ENCODE data around the gene NMUR1. TPM values are rescaled to one million over a fixed set of nuclear protein-coding genes. Genes with fewer than 3 reads are reported as not detected.

Gene NMUR1
- total RNA-seq, 2 experiments from 2014 or later = not detected

- Histone ChIP-seq H4K20me1 (ENCODE audit: insufficient read depth, low read length) (no peaks in the 10 kb centered on the region), H3K9me2 (ENCODE audit: insufficient read depth, low read length) (no peaks in the 10 kb centered on the region), H3K79me2 (ENCODE audit: insufficient read depth, low read depth, low read length) (peaks cover 7% of the 10 kb centered on the region; the same call in 1 of the 2 replicates), H3K4me2 (ENCODE audit: low read length) (peak overlapping the region; percentile 85), H3K36me3 (ENCODE audit: insufficient read depth, low read length) (no peaks in the 10 kb centered on the region), H3K27ac (ENCODE audit: low read depth, low read length, poor library complexity, severe bottlenecking) (peak overlapping the region; percentile 49), H3K4me1 (ENCODE audit: insufficient read depth, low read length, poor library complexity, severe bottlenecking) (peaks cover 23% of the 10 kb centered on the region), H2AFZ (ENCODE audit: low read length) (peak overlapping the region; percentile 83), H3K4me3 (ENCODE audit: low read depth, low read length, poor library complexity, severe bottlenecking) (peak overlapping the region; percentile 76), H3K9me3 (ENCODE audit: low read length) (no peaks in the 10 kb centered on the region)
- TF ChIP-seq, protein P1, sequence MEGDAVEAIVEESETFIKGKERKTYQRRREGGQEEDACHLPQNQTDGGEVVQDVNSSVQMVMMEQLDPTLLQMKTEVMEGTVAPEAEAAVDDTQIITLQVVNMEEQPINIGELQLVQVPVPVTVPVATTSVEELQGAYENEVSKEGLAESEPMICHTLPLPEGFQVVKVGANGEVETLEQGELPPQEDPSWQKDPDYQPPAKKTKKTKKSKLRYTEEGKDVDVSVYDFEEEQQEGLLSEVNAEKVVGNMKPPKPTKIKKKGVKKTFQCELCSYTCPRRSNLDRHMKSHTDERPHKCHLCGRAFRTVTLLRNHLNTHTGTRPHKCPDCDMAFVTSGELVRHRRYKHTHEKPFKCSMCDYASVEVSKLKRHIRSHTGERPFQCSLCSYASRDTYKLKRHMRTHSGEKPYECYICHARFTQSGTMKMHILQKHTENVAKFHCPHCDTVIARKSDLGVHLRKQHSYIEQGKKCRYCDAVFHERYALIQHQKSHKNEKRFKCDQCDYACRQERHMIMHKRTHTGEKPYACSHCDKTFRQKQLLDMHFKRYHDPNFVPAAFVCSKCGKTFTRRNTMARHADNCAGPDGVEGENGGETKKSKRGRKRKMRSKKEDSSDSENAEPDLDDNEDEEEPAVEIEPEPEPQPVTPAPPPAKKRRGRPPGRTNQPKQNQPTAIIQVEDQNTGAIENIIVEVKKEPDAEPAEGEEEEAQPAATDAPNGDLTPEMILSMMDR (conservative IDR thresholded peaks at IDR 0.05; ENCODE audit: low read length) = no peak
- no peak for TF ChIP-seq EZH2phosphoT487 (IDR thresholded peaks at IDR 0.05; ENCODE audit: borderline replicate concordance, low read depth, low read length)
- DNase-seq (ENCODE audit: low spot score) = peak; percentile 97
- no TSS peak for BruUV-seq (replicated peaks)
- ChIA-PET POLR2A (interaction anchor here (0.6 to 1.9 kb wide), 5 partner anchors 13 to 331 kb away, joined by 3 to 7 read pairs (median 5); partner anchors contain the start of gene NCL), CTCF (ENCODE audit: unreplicated experiment) (interaction anchor here (0.6 kb wide), 1 partner anchor 60 kb away, joined by 5 read pairs; no protein-coding TSS in a partner anchor)
- intact Hi-C loops (cut with micrococcal nuclease; ENCODE audit: unreplicated experiment) = loop anchor here (1.0 to 10.0 kb wide), 3 partner anchors 50 to 200 kb away; partner anchors contain the start of gene NCL
Measured at GRCh38 chr2:231514225-231514950, 15.9 kb downstream of the NMUR1 start.

- H3K4me3 ChIP-seq (ENCODE audit: low read depth, low read length, poor library complexity, severe bottlenecking) = peak overlapping the region; percentile 76
- no peaks in the 10 kb centered on the region for H4K20me1 ChIP-seq (ENCODE audit: insufficient read depth, low read length)
- H3K4me2 ChIP-seq (ENCODE audit: low read length) = peak overlapping the region; percentile 71
- peak overlapping the region; percentile 59 for H2AFZ ChIP-seq (ENCODE audit: low read length)
- TSS peak; percentile 96 for BruUV-seq (replicated peaks)
- POLR2A ChIA-PET = interaction anchor here (0.6 to 1.9 kb wide), 2 partner anchors 31 to 49 kb away, joined by 5 to 7 read pairs; partner anchors contain the start of gene NCL
- intact Hi-C loops (cut with micrococcal nuclease; ENCODE audit: unreplicated experiment) = loop anchor here (1.0 to 10.0 kb wide), 3 partner anchors 49 to 201 kb away; partner anchors contain the start of gene NCL
- no peaks in the 10 kb centered on the region for H3K9me2 ChIP-seq (ENCODE audit: insufficient read depth, low read length)
- peaks cover 7% of the 10 kb centered on the region; the same call in 1 of the 2 replicates for H3K79me2 ChIP-seq (ENCODE audit: insufficient read depth, low read depth, low read length)
- no peak for TF ChIP-seq EZH2phosphoT487 (IDR thresholded peaks at IDR 0.05; ENCODE audit: borderline replicate concordance, low read depth, low read length)
- TF ChIP-seq, protein P1 (conservative IDR thresholded peaks at IDR 0.05; ENCODE audit: low read length) = no peak
- H3K9me3 ChIP-seq (ENCODE audit: low read length) = no peaks in the 10 kb centered on the region
- CTCF ChIA-PET (ENCODE audit: unreplicated experiment) = interaction anchor here (0.6 kb wide), 1 partner anchor 60 kb away, joined by 5 read pairs; no protein-coding TSS in a partner anchor
- peaks cover 23% of the 10 kb centered on the region for H3K4me1 ChIP-seq (ENCODE audit: insufficient read depth, low read length, poor library complexity, severe bottlenecking)
- H3K27ac ChIP-seq (ENCODE audit: low read depth, low read length, poor library complexity, severe bottlenecking) = peak overlapping the region; percentile 49
- DNase-seq (ENCODE audit: low spot score) = no peak
- H3K36me3 ChIP-seq (ENCODE audit: insufficient read depth, low read length) = 0 out of 2 replicates have a peak, but pooled peaks cover 3% of the 10 kb centered on the region
Measured at GRCh38 chr2:231513746-231514224, 16.5 kb downstream of the NMUR1 start.
